SU-DHL-6 (cell line): ENCODE measurements around the gene EME1.

ENCODE experiments used
- CTCF ChIP-seq: fragments of 200-600 bp; sonication (generic); IDR thresholded peaks from one replicate; pipeline ENCODE4 v1.5.1; 2017; ENCODE audit warnings: antibody characterized with exemption, mild to moderate bottlenecking, low read length, moderate library complexity; ENCODE audit not compliant: insufficient read depth, poor library complexity, severe bottlenecking
- EZH2phosphoT487 ChIP-seq: fragments of 200-600 bp; sonication (generic), shearing (Covaris generic); conservative IDR thresholded peaks from 2 replicates; pipeline ENCODE4 v1.6.1; 2018; ENCODE audit warnings: mild to moderate bottlenecking, antibody characterized with exemption, low read length, moderate library complexity, mixed read lengths

DNA sequence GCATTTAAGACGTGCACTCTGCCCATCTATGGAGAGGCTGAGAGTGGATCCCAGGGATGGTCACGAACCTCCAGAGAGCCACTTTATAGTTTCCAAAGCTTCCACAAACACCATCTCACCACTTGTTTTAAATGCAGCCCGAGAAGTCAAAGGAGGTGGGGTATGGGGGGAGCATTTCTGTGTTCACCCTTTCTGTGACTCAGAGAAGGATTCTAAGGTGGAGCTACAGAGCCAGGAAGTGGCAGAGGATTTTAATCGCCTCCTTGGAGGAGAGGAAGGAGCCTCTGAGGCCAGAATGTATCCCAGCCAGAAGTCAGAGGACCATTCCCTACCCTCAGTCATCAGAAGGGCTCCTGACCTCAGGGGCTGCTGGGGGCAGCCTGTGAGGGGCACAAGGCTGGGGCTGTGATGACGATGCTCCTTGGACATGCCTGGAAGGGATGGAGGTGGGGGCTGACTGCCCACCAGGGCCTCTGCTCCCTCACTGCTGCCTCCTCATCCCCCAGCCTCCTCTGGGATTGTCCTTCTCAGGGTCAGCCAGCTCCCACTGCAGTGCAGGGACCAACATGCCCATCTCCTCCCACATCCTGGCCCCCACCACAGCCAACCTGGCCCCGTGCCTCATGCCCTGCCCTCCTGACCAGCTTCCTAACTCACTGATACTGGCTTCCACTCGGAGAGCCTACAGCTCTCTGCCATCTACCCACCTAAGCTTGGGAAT is 24.3 kb upstream of the EME1 start:
- no peak for TF ChIP-seq CTCF
- no peak for TF ChIP-seq EZH2phosphoT487
